VCaP (cell line): ENCODE measurements around the gene BCAR3.

Experiments used
- H3K27ac ChIP-seq: fragments of 450-650 bp; 2 replicates; pipeline ENCODE4 v1.5.1; 2017
- CTCF ChIP-seq: fragments of 450-650 bp; conservative IDR thresholded peaks from 2 replicates; pipeline ENCODE4 v1.5.1; 2017; ENCODE audit warnings: mild to moderate bottlenecking, moderate library complexity

Gene BCAR3

DNA sequence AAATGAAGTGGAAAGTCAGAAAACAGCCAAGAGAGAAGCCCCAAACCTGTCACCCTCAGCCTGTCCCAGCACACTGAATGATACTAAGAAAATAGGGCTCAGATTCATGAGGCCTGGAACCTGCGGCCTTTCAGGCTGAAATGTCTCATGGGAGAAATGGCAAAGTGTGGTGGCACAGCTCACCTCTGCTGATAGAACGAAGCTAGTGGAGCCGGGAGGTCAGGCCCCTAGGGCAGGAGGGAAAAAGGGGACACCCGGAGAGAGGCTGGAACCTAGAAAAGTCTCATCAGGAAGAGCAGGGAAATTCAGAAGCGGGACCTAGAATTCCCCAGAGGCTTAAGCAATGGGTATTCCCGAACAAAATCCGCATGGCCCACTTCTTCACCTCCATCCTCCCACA, 107.1 kb downstream of the BCAR3 start:
- TF ChIP-seq CTCF: no peak
- H3K27ac ChIP-seq: peak overlapping the region; percentile 56

- H3K27ac ChIP-seq: peak overlapping the region; percentile 56
- no peak for TF ChIP-seq CTCF
These were observed 107.6 kb downstream of the BCAR3 start for GRCh38 chr1:93573940-93574469.

DNA sequence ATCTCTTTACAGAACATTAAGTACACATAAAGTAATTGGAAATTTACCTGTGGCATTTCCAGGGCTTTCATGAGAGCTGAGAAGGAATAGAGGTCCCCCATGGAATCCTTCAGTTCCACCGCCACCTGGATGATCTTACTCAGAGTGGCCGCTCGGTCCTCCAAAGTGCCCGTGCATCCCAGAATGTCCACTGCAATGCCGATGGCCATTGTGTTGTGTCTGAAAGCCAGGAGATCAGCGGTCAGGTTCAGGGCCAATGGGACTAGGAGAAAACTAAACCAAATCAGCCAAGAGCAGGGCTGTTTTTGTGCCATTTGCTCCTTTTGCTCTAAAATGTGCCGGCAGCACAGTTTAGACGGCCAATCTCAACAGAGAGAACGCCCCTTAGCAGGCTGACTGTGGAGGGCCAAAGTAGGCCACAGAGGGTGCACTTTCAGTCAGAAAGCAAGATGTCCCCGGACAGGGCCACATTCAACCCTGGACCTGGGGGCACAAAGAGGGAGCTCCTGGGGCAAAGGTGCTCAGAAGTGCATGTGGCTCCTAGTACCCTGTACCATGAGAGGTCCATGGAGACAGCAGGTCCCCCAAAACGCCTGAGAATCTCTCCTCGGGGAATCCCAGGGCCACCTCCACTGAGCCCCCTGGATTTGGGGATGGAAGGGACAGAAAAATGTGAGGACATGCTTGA, 109.9 kb downstream of the BCAR3 start:
- H3K27ac ChIP-seq: no peak overlapping the region
- TF ChIP-seq CTCF: no peak

GRCh38 chr1:93569489-93569888, 112.1 kb downstream of the BCAR3 start:
- no peak for TF ChIP-seq CTCF
- no peak overlapping the region for H3K27ac ChIP-seq

DNA sequence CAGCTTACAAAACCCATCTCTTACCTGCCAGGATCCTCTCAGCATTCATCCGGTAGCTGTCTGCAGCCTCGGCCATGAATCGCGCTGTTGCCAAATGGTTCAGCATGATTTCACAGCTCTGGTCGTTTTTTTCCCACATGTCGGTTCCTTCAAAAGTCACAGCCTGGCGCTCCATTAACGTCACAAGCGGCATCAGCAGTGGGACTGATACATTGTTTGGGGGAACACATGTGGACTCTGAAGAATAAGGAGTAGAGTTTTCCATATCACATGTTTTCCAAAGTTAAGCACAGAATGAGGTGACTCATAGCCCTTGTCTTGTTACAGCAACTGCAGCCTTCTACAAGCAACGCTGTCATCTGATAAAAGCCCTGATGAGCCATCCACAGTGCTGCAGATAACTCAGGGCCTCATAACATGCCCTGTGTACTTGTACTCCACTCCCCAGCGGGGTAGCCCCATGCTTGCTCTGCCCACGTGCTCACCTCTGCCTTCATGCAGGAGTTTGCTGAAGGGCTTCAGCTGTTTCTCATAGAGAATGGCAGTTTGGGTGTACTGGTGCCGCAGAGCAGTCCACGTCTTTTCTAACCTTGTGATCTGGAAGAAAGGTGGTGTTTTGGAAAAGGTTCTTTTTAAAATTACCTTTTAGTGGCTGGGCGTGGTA, 114.2 kb downstream of the BCAR3 start:
- no peak for TF ChIP-seq CTCF
- no peak overlapping the region for H3K27ac ChIP-seq

GRCh38 chr1:93566227-93566626, 115.4 kb downstream of the BCAR3 start:
- no peak for TF ChIP-seq CTCF
- H3K27ac ChIP-seq: no peak overlapping the region

DNA sequence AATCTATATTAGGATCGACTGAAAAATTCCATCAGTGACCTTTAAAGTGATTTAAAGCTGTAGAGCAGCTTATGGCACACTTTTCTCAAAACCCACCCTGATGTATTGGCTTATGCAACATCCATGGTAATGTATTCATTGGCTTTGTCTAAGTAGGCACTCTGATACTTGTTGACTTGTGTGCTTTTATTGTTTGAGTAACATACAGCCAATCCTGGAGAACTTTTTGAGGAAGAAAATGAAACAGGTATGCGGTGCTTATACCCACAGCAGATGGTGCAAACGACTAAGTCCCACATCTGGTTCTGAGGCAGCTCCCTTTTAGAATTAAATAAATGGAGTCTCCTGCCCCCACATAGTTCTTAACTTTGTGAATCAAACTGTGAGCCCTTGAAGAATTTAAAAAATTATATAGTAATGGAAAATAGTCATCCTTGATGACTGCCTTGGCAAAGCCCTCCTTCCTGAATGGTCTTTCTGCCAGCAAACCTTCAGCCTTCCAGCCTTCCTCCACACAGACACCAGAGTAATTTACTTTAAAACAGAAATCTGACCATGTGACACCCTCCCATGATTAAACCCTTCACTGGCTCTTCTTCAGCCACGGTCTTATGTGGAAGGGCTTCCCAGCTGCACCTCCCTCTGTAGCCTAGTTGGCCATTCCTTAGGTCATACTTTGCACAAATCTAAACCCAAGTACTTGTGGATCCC, 116.0 kb downstream of the BCAR3 start:
- no peak overlapping the region for H3K27ac ChIP-seq
- no peak for TF ChIP-seq CTCF
